ENCODE results near the gene FSCN2. TPM values are rescaled to one million over a fixed set of nuclear protein-coding genes. Genes with fewer than 3 reads are reported as not detected.

The FSCN2 gene
- total RNA-seq, 1 donor from 2014 or later, result 3.3 TPM

DNA sequence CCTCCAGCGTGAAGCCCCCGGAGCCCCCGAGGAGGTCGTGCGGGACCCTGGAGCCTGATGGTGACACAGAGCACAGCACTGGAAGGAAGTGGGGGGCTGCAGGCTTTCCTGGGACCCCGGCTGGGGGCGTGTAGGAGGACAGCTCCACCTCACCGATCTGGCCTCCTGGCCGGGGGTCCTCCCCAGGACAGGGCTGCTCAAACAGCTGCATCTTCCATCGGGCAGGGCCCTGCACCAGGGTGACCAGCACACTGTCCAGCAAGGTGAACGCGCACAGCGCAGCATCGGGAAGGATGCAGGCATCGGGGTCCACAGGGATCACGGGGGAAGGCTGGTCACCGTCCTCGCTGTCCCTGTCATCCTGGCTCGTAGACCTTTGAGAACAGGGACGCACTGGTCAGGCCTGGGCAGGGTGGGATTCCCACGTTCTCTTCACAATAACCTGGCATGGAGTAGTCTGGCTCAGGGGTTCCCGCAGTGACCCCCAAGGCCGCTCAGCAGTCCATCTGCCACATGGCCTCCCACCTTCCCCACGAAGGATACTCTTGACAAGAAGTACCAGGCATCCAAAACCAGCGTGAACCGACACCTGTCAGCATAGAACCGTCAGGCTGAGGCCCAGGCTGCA, 22.8 kb downstream of the FSCN2 start:
- Histone ChIP-seq H3K9me3 (no peaks in the 10 kb centered on the region), H3K36me3 (peaks cover 43% of the 10 kb centered on the region), H3K4me3 (peak overlapping the region; percentile 100), H3K27ac (no peak overlapping the region), H3K4me1 (peaks cover 28% of the 10 kb centered on the region), H3K27me3 (ENCODE audit: low read depth) (no peaks in the 10 kb centered on the region)
- no peak for DNase-seq
- ATAC-seq, result no peak
- TF ChIP-seq, protein P1, sequence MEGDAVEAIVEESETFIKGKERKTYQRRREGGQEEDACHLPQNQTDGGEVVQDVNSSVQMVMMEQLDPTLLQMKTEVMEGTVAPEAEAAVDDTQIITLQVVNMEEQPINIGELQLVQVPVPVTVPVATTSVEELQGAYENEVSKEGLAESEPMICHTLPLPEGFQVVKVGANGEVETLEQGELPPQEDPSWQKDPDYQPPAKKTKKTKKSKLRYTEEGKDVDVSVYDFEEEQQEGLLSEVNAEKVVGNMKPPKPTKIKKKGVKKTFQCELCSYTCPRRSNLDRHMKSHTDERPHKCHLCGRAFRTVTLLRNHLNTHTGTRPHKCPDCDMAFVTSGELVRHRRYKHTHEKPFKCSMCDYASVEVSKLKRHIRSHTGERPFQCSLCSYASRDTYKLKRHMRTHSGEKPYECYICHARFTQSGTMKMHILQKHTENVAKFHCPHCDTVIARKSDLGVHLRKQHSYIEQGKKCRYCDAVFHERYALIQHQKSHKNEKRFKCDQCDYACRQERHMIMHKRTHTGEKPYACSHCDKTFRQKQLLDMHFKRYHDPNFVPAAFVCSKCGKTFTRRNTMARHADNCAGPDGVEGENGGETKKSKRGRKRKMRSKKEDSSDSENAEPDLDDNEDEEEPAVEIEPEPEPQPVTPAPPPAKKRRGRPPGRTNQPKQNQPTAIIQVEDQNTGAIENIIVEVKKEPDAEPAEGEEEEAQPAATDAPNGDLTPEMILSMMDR (IDR thresholded peaks at IDR 0.05), result no peak
- intact Hi-C loops (cut with DNase I), result no loop called here

GRCh38 chr17:81551458-81552243, 23.5 kb downstream of the FSCN2 start:
- ATAC-seq (peak; percentile 7 to 49), DNase-seq (no peak)
- H3K36me3 ChIP-seq, result peaks cover 41% of the 10 kb centered on the region
- H3K27me3 ChIP-seq (ENCODE audit: low read depth), result no peaks in the 10 kb centered on the region
- TF ChIP-seq, protein P1 (IDR thresholded peaks at IDR 0.05), result no peak
- H3K9me3 ChIP-seq, result no peaks in the 10 kb centered on the region
- peak overlapping the region; percentile 86 for H3K27ac ChIP-seq
- H3K4me3 ChIP-seq, result peak overlapping the region; percentile 100
- H3K4me1 ChIP-seq, result peaks cover 28% of the 10 kb centered on the region
- intact Hi-C loops (cut with DNase I), result no loop called here

DNA sequence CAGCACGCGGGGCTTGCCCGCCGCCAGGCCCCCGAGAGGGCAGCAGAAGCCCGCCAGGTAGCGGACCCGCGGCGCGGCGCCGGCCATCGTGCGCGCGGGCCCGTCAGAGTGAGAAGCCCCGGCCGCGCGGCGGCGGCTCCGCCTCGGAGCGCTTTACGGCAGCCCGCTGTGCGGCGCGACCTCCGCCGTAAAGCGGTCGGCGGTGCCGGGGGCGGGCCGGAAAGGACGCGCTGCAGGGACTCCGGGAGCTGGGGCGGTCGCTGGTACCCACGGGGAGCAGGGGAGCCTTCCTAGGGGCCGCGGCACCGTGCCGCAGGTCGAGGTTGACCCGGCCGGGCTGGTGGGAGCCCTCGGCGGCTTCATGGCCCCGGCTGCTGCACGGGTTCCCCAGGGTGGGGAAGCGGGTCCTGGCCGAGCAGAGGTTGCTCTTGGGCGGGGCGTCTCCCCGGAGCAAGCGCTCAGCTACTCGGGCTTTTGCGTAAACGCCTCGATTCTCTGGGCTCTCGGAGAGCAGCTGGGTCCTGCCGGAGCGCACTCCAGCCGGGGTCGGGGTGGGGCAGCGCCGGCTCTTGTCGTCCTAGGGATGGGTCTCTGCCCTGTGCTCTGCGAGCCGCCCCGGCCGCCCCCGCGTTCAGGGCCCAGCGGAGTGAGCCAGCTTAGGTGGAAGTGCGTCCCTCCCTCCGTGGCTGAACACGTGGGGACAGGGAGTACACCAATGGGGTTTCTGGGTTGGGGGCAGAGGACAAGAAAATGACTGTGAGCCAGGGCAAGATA, 24.3 kb downstream of the FSCN2 start, which contains the start of gene FAAP100:
Gene FAAP100 (minus strand): TSS at position 110 of the 774 bp plus-strand sequence. CDS start 23 bp downstream, at position 87.
- H3K27me3 ChIP-seq (ENCODE audit: low read depth), result no peaks in the 10 kb centered on the region
- peak within 1 kb of the TSS; percentile 100 for H3K4me3 ChIP-seq
- peak within 1 kb of the TSS; percentile 86 for H3K27ac ChIP-seq
- TF ChIP-seq, protein P1 (IDR thresholded peaks at IDR 0.05), result no peak
- peak; percentile 87 to 95 for ATAC-seq
- peak; percentile 88 for DNase-seq
- peaks cover 41% of the 10 kb centered on the region for H3K36me3 ChIP-seq
- H3K9me3 ChIP-seq, result no peaks in the 10 kb centered on the region
- intact Hi-C loops (cut with DNase I), result no loop called here
- peaks cover 28% of the 10 kb centered on the region for H3K4me1 ChIP-seq

DNA sequence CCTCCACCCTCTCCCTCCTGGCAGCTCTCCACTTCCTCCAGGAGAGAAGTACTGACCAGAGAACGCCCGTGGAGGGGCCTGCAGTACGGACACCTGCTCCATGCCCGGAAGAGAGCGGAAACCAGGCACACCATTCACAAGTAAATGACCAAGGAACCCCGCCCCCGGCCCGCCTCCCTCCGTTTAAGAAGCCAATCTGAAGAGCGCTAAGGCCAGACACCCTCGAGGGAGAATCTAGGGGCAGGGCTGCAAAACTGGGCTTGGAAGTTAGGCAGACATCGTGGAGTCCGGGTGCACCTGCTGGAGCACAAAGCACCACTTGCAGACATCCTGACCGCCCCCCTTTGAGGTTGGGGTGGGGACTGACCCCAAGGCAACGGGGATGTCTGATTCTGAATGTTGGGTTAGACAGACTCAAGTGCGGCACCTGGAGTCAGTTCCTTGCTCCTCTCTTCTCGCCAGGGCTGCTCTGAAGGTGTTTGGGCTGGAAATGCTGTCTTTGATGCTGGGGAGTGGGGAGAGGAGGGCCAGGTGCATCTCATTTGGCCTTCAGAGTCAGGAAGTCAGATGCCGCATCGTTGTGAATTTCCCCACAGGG, 24.9 kb downstream of the FSCN2 start:
- Histone ChIP-seq H3K36me3 (peaks cover 41% of the 10 kb centered on the region), H3K27me3 (ENCODE audit: low read depth) (no peaks in the 10 kb centered on the region), H3K4me3 (peak overlapping the region; percentile 100), H3K4me1 (peaks cover 28% of the 10 kb centered on the region), H3K9me3 (no peaks in the 10 kb centered on the region), H3K27ac (peak overlapping the region; percentile 86)
- intact Hi-C loops (cut with DNase I), result no loop called here
- ATAC-seq (peak; percentile 83), DNase-seq (peak; percentile 86)
- TF ChIP-seq, protein P1 (IDR thresholded peaks at IDR 0.05), result no peak

- Histone ChIP-seq H3K9me3 (no peaks in the 10 kb centered on the region), H3K27me3 (ENCODE audit: low read depth) (no peaks in the 10 kb centered on the region), H3K36me3 (peaks cover 44% of the 10 kb centered on the region), H3K27ac (peak overlapping the region; percentile 86), H3K4me3 (peak overlapping the region; percentile 100), H3K4me1 (peaks cover 28% of the 10 kb centered on the region)
- ATAC-seq (peak in 1 of 2 donors; percentile 1), DNase-seq (no peak)
- TF ChIP-seq, protein P1 (IDR thresholded peaks at IDR 0.05), result no peak
- intact Hi-C loops (cut with DNase I), result no loop called here
Observed at GRCh38 chr17:81553616-81554181, 25.5 kb downstream of the FSCN2 start.
